Activated CD8-positive, alpha-beta T cell treated with anti-CD3 and anti-CD28 coated beads for 36 hours (primary cell): ENCODE measurements around the gene CNGA2. TPM values are rescaled to one million over a fixed set of nuclear protein-coding genes. Genes with fewer than 3 reads are reported as not detected.

Experiments
- ATAC-seq: fragments of 200-7000 bp; cut with Tn5 transposase; one replicate; pipeline ENCODE4 v1.10.0; 2021; ENCODE audit warnings: mild to moderate bottlenecking, moderate library complexity
- CTCF ChIA-PET: fragments of 350-600 bp; sonication (Branson Sonifier 250); formaldehyde crosslinking; loops from one replicate; lab custom pipeline; 2021; ENCODE audit warnings: antibody characterized with exemption; lab: Charles Lee
- POLR2A ChIA-PET: fragments of 350-600 bp; sonication (Branson Sonifier 250); formaldehyde crosslinking; loops from one replicate; lab custom pipeline; 2021; ENCODE audit warnings: antibody characterized with exemption; lab: Charles Lee
- DNase-seq: peaks from one replicate; pipeline ENCODE4 v3.0.0-alpha.2; 2020
- H3K27ac Mint-ChIP-seq: one replicate; pipeline ENCODE4 v1.8.0; 2021; ENCODE audit warnings: mild to moderate bottlenecking, mixed read lengths
- H3K27me3 Mint-ChIP-seq: one replicate; pipeline ENCODE4 v1.8.0; 2021; ENCODE audit warnings: mixed read lengths
- H3K36me3 Mint-ChIP-seq: one replicate; pipeline ENCODE4 v1.8.0; 2021; ENCODE audit warnings: low read depth, mixed read lengths
- H3K4me1 Mint-ChIP-seq: one replicate; pipeline ENCODE4 v1.8.0; 2021; ENCODE audit warnings: low read depth, mixed read lengths
- H3K4me3 Mint-ChIP-seq: one replicate; pipeline ENCODE4 v1.8.0; 2021; ENCODE audit warnings: mild to moderate bottlenecking, moderate library complexity, mixed read lengths
- H3K9me3 Mint-ChIP-seq: one replicate; pipeline ENCODE4 v1.8.0; 2021; ENCODE audit warnings: mixed read lengths
- intact Hi-C: fragments of 100-400 bp; cut with micrococcal nuclease; formaldehyde crosslinking; loops from one replicate; pipeline ENCODE4 v1.10.0; 2022
- total RNA-seq, 2 experiments: library from RNA; stranded (reverse); gene quantifications; one replicate each; pipeline ENCODE4 v1.2.3, GENCODE V29; 2021
- TF ChIP-seq, protein P1 (sequence below): fragments of 200-600 bp; IDR thresholded peaks from one replicate; pipeline ENCODE4 v1.8.0; 2022; ENCODE audit warnings: antibody characterized with exemption, mild to moderate bottlenecking

CNGA2 gene
- total RNA-seq, 2 experiments from 2014 or later: not detected

DNA sequence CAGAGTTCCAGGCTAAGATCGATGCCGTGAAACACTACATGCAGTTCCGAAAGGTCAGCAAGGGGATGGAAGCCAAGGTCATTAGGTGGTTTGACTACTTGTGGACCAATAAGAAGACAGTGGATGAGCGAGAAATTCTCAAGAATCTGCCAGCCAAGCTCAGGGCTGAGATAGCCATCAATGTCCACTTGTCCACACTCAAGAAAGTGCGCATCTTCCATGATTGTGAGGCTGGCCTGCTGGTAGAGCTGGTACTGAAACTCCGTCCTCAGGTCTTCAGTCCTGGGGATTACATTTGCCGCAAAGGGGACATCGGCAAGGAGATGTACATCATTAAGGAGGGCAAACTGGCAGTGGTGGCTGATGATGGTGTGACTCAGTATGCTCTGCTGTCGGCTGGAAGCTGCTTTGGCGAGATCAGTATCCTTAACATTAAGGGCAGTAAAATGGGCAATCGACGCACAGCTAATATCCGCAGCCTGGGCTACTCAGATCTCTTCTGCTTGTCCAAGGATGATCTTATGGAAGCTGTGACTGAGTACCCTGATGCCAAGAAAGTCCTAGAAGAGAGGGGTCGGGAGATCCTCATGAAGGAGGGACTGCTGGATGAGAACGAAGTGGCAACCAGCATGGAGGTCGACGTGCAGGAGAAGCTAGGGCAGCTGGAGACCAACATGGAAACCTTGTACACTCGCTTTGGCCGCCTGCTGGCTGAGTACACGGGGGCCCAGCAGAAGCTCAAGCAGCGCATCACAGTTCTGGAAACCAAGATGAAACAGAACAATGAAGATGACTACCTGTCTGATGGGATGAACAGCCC is 9.3 kb downstream of the CNGA2 start:
- Mint-ChIP-seq H3K27me3 (peaks cover 2% of the 10 kb centered on the region), H3K4me3 (no peak overlapping the region), H3K9me3 (no peaks in the 10 kb centered on the region), H3K36me3 (no peaks in the 10 kb centered on the region), H3K27ac (no peak overlapping the region), H3K4me1 (no peaks in the 10 kb centered on the region)
- DNase-seq (no peak), ATAC-seq (no peak)
- ChIA-PET POLR2A (no interaction called here), CTCF (no interaction called here)
- intact Hi-C loops: no loop called here
- TF ChIP-seq, protein P1, sequence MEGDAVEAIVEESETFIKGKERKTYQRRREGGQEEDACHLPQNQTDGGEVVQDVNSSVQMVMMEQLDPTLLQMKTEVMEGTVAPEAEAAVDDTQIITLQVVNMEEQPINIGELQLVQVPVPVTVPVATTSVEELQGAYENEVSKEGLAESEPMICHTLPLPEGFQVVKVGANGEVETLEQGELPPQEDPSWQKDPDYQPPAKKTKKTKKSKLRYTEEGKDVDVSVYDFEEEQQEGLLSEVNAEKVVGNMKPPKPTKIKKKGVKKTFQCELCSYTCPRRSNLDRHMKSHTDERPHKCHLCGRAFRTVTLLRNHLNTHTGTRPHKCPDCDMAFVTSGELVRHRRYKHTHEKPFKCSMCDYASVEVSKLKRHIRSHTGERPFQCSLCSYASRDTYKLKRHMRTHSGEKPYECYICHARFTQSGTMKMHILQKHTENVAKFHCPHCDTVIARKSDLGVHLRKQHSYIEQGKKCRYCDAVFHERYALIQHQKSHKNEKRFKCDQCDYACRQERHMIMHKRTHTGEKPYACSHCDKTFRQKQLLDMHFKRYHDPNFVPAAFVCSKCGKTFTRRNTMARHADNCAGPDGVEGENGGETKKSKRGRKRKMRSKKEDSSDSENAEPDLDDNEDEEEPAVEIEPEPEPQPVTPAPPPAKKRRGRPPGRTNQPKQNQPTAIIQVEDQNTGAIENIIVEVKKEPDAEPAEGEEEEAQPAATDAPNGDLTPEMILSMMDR: no peak

DNA sequence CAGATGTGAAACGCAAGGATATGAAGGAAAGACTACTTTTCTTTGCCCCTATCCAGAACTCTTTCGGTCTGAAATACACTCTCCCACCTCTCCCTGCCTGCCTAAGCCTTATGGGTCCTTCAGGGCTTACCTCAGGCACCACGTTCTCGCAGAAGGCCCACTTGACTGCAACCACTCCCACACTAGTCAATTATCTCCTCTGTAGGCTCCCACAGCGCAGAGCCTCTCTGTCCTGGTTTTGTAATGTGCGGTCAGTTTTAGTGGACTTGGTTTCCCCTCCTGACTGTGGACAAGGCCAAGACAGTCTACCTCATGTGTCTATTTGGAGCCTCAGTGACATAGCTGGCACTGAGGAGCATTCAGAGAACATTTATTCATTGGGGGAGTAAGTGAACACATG is 11.1 kb downstream of the CNGA2 start:
- ChIA-PET POLR2A (no interaction called here), CTCF (no interaction called here)
- intact Hi-C loops: no loop called here
- H3K4me3 Mint-ChIP-seq: no peak overlapping the region
- H3K4me1 Mint-ChIP-seq: no peaks in the 10 kb centered on the region
- H3K27me3 Mint-ChIP-seq: peaks cover 2% of the 10 kb centered on the region
- no peaks in the 10 kb centered on the region for H3K9me3 Mint-ChIP-seq
- no peaks in the 10 kb centered on the region for H3K36me3 Mint-ChIP-seq
- no peak overlapping the region for H3K27ac Mint-ChIP-seq
- DNase-seq: no peak
- ATAC-seq: no peak
- TF ChIP-seq, protein P1: no peak

DNA sequence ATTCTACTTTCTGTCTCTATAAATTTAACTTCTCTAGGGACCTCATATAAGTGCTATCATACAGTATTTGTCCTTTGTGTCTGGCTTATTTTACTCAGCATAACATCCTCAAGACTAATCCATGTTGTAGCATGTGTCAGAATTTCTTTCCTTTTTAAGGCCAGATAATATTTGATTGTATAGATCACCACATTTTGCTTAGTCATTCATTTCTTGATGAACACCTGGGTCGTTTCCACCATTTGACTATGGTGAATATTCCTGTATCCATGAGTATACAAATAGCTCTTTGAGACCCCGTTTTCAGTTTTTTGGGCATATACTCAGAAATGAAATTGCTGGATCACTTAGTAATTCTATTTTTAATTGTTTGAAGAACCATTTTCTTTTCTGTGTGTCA is 12.0 kb downstream of the CNGA2 start:
- H3K9me3 Mint-ChIP-seq: no peaks in the 10 kb centered on the region
- ATAC-seq: no peak
- no peaks in the 10 kb centered on the region for H3K4me1 Mint-ChIP-seq
- intact Hi-C loops: no loop called here
- no peak for DNase-seq
- CTCF ChIA-PET: no interaction called here
- POLR2A ChIA-PET: no interaction called here
- H3K4me3 Mint-ChIP-seq: no peak overlapping the region
- TF ChIP-seq, protein P1: no peak
- H3K36me3 Mint-ChIP-seq: no peaks in the 10 kb centered on the region
- no peak overlapping the region for H3K27ac Mint-ChIP-seq
- H3K27me3 Mint-ChIP-seq: peaks cover 3% of the 10 kb centered on the region

DNA sequence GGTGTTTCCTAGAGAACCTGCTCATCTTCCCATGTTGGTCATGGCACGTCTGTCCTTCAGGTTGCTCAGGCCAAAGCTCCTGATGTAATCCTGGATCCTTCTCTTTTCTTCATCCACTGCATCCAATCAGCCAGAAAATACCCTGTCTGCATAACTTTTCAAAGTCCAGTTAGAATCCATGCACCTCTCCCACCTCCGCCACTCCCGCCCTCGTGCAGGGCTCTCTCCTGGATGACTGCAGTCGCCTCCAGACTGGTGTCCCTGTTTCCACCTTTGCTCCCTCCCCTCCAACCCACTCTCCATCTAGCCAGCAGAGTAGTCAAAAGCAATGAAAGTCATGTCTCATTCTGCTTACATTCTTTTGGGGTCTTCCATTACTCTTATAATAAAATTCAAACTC is 16.0 kb downstream of the CNGA2 start:
- Mint-ChIP-seq H3K9me3 (no peaks in the 10 kb centered on the region), H3K27me3 (peaks cover 3% of the 10 kb centered on the region), H3K27ac (no peak overlapping the region), H3K36me3 (no peaks in the 10 kb centered on the region), H3K4me1 (no peaks in the 10 kb centered on the region), H3K4me3 (no peak overlapping the region)
- intact Hi-C loops: no loop called here
- ChIA-PET CTCF (no interaction called here), POLR2A (no interaction called here)
- no peak for DNase-seq
- TF ChIP-seq, protein P1: no peak
- ATAC-seq: no peak

DNA sequence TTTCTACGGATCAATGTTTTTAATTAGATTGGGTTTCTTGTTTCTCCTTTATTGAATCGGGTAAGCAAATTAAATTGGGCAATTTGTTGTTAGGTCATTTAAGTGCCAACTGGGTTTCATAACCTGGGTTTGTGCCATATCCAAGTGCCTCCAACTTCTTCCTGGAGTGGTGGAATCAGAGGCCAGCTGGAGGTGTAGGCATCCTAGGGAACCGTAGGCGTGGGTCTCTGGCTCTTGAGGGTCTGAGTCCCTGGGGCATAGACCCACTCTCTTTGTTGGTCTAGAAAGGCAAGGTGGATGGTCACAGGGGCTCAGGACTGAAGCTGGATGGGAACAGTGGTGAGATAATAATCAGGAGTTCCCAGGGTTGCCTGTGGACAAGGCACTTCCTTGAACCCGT is 18.3 kb downstream of the CNGA2 start:
- Mint-ChIP-seq H3K4me1 (no peaks in the 10 kb centered on the region), H3K27me3 (peaks cover 3% of the 10 kb centered on the region), H3K4me3 (no peak overlapping the region), H3K9me3 (no peaks in the 10 kb centered on the region), H3K27ac (no peak overlapping the region), H3K36me3 (no peaks in the 10 kb centered on the region)
- TF ChIP-seq, protein P1: no peak
- intact Hi-C loops: no loop called here
- ChIA-PET CTCF (interaction anchor here (0.7 to 1.8 kb wide), 4 partner anchors 12 to 880 kb away, joined by 3 to 10 read pairs (median 5); no protein-coding TSS in a partner anchor), POLR2A (no interaction called here)
- DNase-seq: no peak
- no peak for ATAC-seq
